ENCODE measurements around the gene EPHA7. TPM values are rescaled to one million over a fixed set of nuclear protein-coding genes. Genes with fewer than 3 reads are reported as not detected.

Gene EPHA7
- total and polyA plus RNA-seq, 2 of the 13 experiments (the other 11 are each of a cell fraction or from before 2014, with no cell fraction given) = not detected

DNA sequence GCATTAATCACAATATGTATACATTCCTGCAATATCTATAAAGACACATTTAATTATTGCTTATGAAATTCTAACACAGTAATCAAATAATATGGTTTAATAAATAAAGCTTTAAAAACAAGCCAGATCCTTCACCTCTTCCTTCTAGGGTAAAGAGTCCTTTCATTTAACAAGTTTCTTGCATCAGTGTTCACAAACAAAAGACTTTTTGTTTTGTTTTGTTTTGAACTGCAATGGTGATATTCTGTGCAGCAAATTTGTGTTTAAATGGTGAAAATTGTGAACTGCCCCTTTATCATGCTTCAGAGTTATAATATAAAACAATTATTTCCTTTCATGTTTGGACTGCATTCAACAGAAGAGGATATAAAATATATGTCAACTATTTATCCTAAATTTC, 177.3 kb downstream of the EPHA7 start:
- no peak for TF ChIP-seq ZNF10 (CRISPR knock-in tag; IDR thresholded peaks at IDR 0.05; ENCODE audit: borderline replicate concordance, low read depth)
- no peak for TF ChIP-seq ZNF670 (CRISPR knock-in tag; IDR thresholded peaks at IDR 0.05; ENCODE audit: borderline replicate concordance)
- TF ChIP-seq RBM39 (IDR thresholded peaks at IDR 0.05; ENCODE audit: low read depth, low read length, poor library complexity, severe bottlenecking) = no peak
- TF ChIP-seq SSRP1 (CRISPR knock-in tag; IDR thresholded peaks at IDR 0.05) = no peak
- TF ChIP-seq ZNF124 (CRISPR knock-in tag; IDR thresholded peaks at IDR 0.05) = no peak
- no peak for TF ChIP-seq ETV5 (CRISPR knock-in tag; IDR thresholded peaks at IDR 0.05; ENCODE audit: borderline replicate concordance)
- TF ChIP-seq SIX4 (CRISPR knock-in tag; IDR thresholded peaks at IDR 0.05) = no peak
- TF ChIP-seq, protein P1, sequence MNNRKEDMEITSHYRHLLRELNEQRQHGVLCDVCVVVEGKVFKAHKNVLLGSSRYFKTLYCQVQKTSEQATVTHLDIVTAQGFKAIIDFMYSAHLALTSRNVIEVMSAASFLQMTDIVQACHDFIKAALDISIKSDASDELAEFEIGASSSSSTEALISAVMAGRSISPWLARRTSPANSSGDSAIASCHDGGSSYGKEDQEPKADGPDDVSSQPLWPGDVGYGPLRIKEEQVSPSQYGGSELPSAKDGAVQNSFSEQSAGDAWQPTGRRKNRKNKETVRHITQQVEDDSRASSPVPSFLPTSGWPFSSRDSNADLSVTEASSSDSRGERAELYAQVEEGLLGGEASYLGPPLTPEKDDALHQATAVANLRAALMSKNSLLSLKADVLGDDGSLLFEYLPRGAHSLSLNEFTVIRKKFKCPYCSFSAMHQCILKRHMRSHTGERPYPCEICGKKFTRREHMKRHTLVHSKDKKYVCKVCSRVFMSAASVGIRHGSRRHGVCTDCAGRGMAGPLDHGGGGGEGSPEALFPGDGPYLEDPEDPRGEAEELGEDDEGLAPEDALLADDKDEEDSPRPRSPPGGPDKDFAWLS (CRISPR knock-in tag; IDR thresholded peaks at IDR 0.05; ENCODE audit: borderline replicate concordance) = no peak
- DNase-seq (ENCODE audit: low spot score) (no peak), FAIRE-seq (no peak), ATAC-seq (no peak)
- Histone ChIP-seq H3K9ac (ENCODE audit: insufficient read depth, low read depth, low read length) (no peak overlapping the region), H3K79me2 (ENCODE audit: insufficient read depth, low read length) (no peaks in the 10 kb centered on the region), H3K4me3 (replicated peaks in 1 of 3; ENCODE audit: insufficient read depth in 1 of 3, low read depth in 2 of 3, low read length in 3 of 3) (no peak overlapping the region), H3K27ac (ENCODE audit: extremely low read length, insufficient read depth, low read length) (no peak overlapping the region), H3K4me2 (ENCODE audit: low read depth, low read length) (no peak overlapping the region), H4K20me1 (ENCODE audit: insufficient read depth, low read length) (no peaks in the 10 kb centered on the region), H3K27me3 (ENCODE audit: control insufficient read depth in 1 of 2, insufficient read depth in 2 of 2, low read length in 2 of 2) (no peaks in the 10 kb centered on the region), H3K36me3 (replicated peaks in 1 of 2; ENCODE audit: control insufficient read depth in 1 of 2, insufficient read depth in 2 of 2, low read length in 2 of 2) (no peaks in the 10 kb centered on the region), H3K9me3 (ENCODE audit: low read length) (no peaks in the 10 kb centered on the region), H2AFZ (ENCODE audit: low read length) (no peak overlapping the region), H3K4me1 (ENCODE audit: insufficient read depth, low read length) (no peaks in the 10 kb centered on the region)
- intact Hi-C loops (cut with micrococcal nuclease; ENCODE audit: unreplicated experiment) (no loop called here), in situ Hi-C loops (cut with HindIII; ENCODE audit: extremely low pct_ligation_motif_present, low pct_unique_long_range_greater_than_20kb) (no loop called here)
- CTCF ChIA-PET (ENCODE audit: low intra/inter-chr PET ratio, low total read pairs) = no interaction called here
- POLR2A ChIA-PET = no interaction called here
- BruUV-seq (replicated peaks) = no TSS peak

DNA sequence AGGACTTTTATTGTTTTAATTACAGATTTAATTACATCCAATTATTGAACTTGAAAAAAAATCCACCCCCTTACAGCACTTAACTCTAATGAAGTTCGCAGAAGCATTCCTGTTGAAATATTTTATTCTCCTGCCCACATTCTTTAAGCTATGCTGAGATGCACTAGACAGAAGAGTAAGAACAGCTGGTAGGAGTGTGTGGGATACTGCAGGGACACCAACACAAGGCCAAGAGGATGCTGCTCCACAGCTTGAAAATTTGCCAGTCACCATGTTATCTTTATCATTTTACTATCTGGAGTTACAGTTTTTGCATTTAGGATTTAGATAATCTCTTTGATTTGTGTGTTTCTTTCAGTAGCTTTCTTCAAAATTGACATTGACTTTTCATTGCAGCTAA, 180.7 kb downstream of the EPHA7 start:
- 3% methylated on average over 1 of the region's 1 CpG for WGBS (ENCODE audit: low lambda C conversion rate)
- BruUV-seq (replicated peaks) = no TSS peak
- no peaks in the 10 kb centered on the region for H3K36me3 ChIP-seq (replicated peaks in 1 of 2; ENCODE audit: control insufficient read depth in 1 of 2, insufficient read depth in 2 of 2, low read length in 2 of 2)
- no peaks in the 10 kb centered on the region for H3K27me3 ChIP-seq (ENCODE audit: control insufficient read depth in 1 of 2, insufficient read depth in 2 of 2, low read length in 2 of 2)
- H3K4me2 ChIP-seq (ENCODE audit: low read depth, low read length) = no peak overlapping the region
- no peak overlapping the region for H2AFZ ChIP-seq (ENCODE audit: low read length)
- H3K27ac ChIP-seq (ENCODE audit: extremely low read length, insufficient read depth, low read length) = no peak overlapping the region
- H3K9ac ChIP-seq (ENCODE audit: insufficient read depth, low read depth, low read length) = no peak overlapping the region
- no peaks in the 10 kb centered on the region for H4K20me1 ChIP-seq (ENCODE audit: insufficient read depth, low read length)
- ChIA-PET POLR2A (no interaction called here), CTCF (ENCODE audit: low intra/inter-chr PET ratio, low total read pairs) (no interaction called here)
- no peak for ATAC-seq
- H3K79me2 ChIP-seq (ENCODE audit: insufficient read depth, low read length) = no peaks in the 10 kb centered on the region
- no peaks in the 10 kb centered on the region for H3K9me3 ChIP-seq (ENCODE audit: low read length)
- intact Hi-C loops (cut with micrococcal nuclease; ENCODE audit: unreplicated experiment) = no loop called here
- no peaks in the 10 kb centered on the region for H3K4me1 ChIP-seq (ENCODE audit: insufficient read depth, low read length)
- H3K4me3 ChIP-seq (replicated peaks in 1 of 3; ENCODE audit: insufficient read depth in 1 of 3, low read depth in 2 of 3, low read length in 3 of 3) = no peak overlapping the region
- DNase-seq (ENCODE audit: low spot score) = no peak
- in situ Hi-C loops (cut with HindIII; ENCODE audit: extremely low pct_ligation_motif_present, low pct_unique_long_range_greater_than_20kb) = no loop called here
- TF ChIP-seq GATAD1 (CRISPR knock-in tag; IDR thresholded peaks at IDR 0.05) (no peak), TGIF2 (CRISPR knock-in tag; IDR thresholded peaks at IDR 0.05) (no peak), AGO1 (IDR thresholded peaks at IDR 0.05; ENCODE audit: low read depth, low read length, poor library complexity, severe bottlenecking) (no peak), ZNF644 (CRISPR knock-in tag; IDR thresholded peaks at IDR 0.05; ENCODE audit: low read depth) (no peak)
- no peak for FAIRE-seq
